ENCODE data around the gene SHISA6.
A peak's percentile ranks its signal among the peaks of the same experiment; 100 is the strongest.

The SHISA6 gene

DNA sequence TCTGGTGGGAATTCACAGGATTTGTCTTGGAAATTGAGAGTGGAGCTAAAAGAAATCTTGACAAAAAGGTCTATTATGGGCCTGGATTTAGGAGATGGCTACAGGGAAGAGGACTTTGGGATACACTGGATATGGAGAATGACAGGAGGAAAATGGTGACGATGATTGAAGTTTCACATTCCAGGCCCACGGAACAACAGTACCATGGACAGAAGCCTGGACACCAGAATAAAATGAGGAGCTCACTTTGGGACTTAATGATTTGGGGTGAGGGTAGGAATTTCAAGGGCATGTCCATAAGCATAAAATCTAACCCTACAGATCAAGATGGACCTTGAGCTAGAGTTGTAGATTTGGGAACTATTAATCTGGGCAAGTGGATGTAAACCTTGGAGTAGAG lies 309.4 kb downstream of the SHISA6 start:
- no peak for DNase-seq

DNA sequence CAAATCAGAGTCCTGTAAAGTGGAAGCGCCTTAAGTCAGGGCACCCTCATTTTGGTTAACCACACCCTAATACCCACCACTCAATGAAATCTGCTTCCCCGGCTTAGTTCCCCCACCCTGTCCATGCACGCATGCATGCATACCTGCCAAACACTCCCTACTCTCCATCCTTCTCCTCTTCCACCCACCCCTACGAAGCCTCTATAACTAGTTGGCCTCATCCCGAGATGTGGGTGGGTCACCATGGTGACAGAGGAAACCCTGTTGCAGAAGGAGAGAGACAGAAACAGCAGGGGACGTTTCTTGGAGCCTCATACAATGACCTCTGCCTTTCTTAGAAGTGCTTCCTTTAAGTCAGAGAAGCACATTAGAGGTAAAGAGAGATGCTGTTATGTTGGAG lies 310.4 kb downstream of the SHISA6 start:
- no peak for DNase-seq

DNA sequence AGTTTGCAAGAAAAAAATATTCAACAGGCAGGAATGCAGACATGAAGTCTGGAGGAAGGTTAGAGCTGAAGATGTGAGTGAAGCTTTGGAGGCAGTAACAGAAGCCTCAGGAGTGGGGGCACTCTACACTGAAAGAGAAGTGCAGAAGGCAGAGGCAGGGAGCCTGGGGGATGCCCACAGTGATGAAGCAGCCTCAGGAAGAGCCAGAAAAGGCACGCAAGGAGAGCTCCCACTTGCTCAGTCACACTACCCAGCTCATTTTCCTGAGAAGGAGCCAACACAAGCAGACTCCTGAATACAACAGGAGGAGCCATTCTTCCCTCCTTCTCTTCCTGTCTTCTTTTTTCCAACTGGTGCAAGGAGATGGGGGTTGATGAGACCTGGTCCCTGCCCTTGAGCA lies 312.1 kb downstream of the SHISA6 start:
- no peak for DNase-seq

DNA sequence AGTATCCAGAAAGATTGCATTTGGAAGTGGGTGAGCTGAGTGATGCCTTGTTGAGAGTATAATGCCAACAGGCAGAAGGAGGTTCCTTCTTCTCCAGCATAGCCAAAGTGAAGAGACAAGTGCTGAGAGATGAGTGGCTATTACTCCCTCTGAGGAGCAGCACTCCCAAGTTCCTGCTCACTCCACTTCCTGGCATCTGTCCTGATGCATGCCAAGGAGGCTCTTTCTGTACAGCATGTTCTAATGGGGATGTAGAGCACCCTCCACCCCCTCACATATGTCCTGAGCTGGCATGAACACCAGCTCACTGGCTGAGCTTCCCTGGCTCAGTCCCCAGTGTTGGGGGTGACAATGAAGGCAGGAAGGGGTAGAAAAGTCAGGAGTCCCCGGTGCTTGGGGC lies 313.0 kb downstream of the SHISA6 start:
- no peak for DNase-seq

DNA sequence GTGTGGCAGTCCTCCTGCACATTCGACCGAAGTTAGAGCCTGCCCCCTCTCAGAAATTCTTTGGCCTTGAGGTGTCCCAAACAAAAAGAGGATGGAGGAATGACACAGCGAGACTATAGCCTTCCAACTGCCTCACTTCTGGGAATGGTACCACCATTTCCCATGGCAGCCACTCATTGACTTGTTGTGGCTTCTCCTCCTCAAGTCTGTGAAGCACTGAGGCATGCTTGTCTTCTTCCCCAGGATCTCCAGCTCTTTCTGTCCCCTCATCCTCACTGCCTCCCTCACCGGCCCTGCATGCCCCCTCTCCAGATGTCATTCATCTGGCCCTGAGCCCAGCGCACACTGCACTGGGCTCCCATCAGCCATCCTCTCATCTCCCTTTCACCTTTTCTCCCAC lies 313.5 kb downstream of the SHISA6 start:
- no peak for DNase-seq

DNA sequence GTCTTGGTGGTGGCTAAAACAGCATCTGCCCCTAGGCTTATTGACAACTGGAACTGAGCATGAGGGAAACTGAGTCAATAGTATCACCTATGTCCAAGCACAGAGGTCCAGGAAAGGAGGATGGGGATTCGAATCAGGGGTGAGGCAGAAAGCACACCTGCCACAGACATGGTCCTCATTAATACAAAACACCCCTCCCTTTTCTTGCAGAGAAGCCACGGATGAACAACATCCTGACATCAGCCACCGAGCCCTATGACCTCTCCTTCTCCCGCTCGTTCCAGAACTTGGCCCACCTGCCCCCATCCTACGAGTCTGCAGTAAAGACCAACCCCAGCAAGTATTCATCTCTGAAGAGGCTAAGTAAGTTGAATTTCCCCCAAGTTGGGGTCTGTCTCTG lies 314.5 kb downstream of the SHISA6 start:
- no peak for DNase-seq

DNA sequence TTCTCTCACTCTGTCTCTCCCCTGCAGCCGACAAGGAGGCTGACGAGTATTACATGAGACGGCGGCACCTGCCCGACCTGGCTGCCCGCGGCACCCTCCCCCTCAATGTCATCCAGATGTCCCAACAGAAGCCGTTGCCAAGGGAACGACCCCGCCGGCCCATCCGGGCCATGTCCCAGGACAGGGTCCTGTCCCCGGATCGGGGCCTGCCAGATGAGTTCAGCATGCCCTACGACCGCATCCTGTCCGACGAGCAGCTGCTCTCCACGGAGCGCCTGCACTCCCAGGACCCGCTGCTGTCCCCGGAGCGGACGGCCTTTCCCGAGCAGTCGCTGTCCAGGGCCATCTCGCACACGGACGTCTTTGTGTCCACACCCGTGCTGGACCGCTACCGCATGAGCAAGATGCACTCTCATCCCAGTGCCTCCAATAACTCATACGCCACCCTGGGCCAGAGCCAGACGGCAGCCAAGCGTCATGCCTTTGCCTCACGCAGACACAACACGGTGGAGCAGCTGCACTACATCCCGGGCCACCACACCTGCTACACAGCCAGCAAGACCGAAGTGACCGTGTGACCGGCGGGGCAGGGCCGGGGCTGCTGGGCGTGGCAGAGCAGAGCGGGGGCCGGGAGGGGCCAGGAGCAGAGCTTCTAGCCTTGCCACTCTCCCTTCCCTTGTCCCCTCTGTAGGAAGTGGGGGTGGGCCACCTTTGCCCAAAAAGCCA lies 316.9 kb downstream of the SHISA6 start:
- DNase-seq: no peak

DNA sequence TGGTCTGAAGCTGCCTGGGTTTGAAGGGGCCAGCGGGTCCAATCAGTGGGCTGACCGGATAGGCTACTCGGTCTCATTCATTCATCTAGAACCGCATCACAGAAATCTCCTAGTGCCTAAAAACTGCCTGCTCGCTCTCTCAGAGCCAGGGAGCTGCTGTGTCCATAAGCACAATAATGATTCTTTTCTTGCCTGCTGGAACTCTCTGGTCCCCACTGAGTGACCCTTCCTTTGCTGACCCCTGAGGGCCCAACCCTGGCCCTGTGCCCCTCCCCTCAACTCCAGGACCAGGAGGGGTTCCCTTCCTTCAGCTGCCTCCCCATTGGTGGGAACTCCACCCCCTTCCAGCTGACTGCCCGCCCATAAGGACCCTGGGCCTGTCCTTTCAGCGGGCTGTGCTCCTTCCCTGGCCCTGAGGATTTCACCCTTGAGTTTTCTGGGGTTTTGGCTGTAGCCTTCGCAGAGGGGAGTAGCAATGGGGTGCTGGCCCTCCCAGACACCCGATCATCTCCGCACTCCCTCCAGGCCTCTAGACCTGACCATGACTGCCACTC lies 317.7 kb downstream of the SHISA6 start:
- no peak for DNase-seq

DNA sequence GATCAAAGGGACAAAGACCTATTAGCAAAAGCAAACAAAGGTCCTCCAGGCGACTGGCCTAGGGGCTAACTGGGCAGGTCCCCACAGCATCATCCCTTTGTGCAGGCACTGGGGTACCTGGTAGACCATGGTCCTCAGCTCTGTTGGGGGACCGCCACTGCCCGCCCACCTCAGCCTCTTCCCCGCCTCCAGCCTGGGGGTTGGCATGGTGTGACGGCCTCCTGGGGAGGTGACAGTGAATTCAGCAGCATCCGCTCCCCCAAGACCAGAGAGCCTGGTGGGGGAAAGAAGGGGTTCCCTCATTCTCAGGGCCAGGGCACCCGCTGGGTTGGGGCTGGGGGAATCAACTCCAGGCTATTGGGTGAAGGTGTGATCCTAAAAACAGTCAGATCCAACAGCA lies 318.6 kb downstream of the SHISA6 start:
- no peak for DNase-seq

DNA sequence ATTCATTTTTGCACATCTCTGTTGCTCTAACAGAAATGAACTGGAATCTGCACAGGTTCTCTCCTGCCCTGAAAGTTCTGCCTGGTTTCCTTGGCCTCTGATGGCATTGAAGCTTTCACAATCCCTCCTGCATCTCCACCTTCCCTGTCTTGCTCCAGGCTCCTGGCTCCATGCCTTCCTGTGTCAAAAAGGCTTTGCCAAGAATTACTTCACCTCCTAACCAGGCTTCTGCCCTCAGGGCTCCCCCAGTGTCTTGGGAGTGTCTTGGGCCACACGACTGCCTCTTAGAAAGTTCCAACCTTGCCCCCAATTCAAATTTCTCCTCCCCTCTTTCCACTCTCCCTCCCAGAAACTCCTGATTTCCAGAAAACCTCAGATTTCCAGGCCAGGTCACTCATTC lies 320.3 kb downstream of the SHISA6 start:
- no peak for DNase-seq

DNA sequence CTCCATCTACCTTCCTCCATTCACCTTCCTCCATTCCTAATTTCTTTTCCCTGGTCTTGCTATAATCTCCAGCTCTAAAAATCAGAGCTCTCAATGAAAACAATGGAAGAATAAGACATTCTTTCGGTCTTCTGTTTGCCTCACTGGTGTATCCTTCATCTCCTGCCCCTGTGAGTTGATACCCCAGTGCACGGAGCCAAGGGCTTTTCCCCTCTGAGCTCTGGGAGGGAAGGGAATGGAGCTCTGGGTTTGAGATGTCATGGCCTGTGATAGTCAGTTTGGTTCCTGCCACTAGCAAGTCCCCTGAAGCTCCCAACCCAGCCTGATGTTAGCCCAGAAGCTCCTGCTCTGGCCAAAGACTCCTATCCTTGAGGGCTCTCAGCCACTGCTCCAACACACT lies 320.7 kb downstream of the SHISA6 start:
- no peak for DNase-seq

DNA sequence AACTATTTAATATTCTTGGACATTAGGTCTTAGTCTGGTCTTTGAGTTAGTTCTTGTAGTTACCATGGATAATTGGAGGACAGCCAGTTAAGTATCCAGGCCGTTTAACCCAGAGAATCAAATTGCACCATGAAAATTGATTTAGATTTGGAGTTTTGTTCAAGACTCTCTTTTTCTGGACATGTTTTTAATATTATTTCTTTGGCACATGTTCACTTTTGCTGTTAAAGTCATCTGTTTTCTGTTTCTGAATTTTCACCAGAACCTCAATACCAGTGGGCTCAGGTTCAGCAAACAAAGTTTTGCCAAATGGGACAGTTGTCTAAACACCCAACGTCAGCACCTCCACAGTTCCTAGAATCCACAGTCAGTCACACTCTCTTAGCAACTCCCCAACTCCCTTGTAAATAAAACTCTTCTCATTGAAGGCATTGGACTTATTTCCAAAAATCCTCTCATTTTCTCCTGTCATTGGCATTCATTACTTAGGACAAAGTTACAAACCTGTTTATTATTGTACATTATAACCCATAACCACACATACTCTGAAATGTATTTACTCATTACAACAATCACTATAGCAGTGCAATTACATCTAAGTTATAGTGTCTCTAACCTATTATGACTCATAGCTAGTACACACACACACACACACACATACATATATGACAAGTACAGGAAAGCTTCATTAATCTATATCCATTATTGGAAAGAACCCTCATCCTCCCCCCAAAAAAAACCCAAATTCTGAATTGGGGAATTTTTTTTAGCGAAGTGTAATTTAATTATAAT lies 323.8 kb downstream of the SHISA6 start:
- DNase-seq: no peak

DNA sequence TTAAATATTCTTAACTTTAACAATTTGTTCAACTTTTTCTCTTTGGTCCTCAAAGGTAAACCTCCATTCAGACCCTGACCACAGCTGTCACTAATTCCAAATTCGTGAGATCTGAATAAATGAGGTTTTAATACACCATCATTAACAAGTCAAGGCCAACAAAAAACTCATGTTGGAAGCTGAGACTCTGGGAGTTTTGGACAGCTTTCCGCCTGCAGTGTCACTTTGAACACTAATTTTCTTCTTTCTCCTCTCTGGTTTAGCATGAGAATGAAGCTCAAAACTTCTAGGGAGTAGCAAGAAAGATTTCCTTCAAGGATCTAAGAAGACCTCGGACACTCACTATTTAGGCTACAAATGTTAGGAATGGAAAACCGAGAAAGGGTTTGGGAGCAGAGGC lies 324.6 kb downstream of the SHISA6 start:
- no peak for DNase-seq

DNA sequence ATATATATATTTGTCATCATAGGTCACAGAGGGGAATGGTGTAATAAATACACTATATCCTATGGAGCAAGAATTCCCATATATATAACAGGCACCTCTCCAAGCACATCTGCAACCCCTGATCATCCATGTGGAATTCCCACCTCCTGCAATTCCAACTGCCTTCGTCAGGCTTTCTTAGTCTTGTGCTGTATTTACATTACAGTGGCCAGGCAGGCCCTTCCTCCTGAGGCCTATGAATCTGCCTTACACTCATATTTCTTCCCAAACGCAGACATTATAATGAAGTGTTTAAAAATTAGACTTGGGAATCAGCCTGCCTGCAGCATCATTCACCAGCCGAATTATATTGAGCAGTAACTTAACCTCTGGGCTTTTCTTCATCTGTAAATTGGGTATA lies 338.0 kb downstream of the SHISA6 start:
- DNase-seq: no peak

DNA sequence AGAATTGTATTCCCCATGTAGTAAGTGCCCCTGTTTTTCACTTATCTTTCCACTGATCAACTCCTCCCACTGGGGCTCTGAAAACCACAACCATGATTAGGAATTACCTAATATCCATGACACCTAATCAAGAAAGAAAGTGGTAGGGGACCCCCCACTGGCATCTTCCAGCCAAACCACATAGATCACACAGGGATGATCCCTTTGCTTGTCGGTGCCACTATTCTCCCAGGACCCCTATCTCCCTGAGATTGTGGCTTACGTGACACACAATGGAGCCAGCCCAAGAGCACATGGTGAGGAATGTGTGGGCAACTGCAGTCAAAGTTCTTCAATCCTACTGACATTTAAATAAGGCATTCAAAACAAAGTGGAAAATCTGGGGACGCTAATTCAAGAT lies 339.7 kb downstream of the SHISA6 start:
- DNase-seq: no peak

DNA sequence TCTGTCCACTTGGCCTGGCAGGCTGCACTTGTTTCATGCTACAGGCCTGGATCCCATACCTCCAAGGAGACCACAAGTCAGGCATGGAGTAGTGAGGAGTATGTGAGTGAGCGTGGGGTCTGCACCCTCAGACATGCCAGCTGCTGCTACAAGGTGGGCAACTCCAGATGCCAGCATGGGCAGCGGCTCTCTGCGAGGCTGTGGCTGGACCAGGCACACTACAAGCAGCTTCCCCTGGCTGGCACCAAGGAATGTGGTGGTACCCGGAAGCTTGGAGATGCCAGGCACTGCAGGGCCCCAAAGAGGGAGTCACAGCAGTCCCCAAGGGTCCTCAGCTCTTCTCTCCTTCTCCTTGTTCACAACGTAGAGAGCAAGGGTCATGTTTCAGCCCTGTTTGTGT lies 341.2 kb downstream of the SHISA6 start:
- DNase-seq: no peak

DNA sequence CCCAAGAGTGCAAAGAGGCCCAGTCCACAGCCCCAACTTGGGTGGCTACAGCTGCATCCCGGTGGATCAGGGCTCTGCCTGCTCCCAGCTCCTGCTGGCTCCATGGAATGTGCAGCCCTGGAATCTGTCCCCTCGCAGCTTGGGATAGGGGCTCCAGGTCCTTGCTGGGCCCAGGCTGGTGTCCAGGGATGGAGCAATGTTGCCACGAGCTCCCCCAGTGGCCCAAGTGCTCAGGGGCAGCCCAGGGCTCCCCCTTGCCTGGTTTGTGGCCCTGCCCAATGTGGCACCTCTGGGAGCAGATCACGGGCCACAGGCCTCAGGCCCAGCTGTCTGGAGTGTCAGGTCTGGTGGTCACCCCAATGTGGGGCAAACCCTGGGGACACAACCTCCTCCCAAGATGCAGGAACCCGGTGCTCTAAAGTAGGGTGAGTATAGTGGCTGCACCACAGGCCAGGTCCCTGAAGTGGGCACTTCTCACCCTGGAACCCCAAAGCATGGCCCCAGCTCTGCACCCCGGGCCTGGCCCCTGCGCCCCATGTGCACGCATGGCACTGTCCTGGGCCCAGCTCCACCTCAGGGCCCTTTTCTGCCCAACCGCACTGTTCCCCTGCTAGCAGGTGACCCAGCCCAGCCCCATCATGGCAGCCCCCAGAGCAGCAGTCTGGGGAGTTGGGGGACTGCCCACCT lies 342.4 kb downstream of the SHISA6 start:
- DNase-seq: no peak

DNA sequence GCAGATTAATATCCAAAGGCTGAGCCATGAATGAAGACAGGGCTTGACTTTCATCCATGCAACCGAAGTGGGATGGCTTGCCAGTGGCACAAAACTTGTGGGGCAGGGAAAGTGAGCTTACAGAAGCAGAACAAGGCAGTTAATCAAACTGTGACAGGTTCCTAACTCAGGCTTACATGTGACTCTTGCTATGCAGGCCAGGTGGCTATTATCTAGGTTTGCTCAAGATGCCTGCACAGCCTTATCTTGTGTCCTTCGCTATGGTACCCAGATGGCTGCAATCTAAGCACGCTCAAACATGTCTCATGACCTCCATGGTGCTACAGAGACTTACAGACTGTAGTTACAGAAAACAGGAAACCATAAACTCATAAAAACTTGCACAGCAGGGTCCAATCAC lies 348.7 kb downstream of the SHISA6 start:
- DNase-seq: no peak

DNA sequence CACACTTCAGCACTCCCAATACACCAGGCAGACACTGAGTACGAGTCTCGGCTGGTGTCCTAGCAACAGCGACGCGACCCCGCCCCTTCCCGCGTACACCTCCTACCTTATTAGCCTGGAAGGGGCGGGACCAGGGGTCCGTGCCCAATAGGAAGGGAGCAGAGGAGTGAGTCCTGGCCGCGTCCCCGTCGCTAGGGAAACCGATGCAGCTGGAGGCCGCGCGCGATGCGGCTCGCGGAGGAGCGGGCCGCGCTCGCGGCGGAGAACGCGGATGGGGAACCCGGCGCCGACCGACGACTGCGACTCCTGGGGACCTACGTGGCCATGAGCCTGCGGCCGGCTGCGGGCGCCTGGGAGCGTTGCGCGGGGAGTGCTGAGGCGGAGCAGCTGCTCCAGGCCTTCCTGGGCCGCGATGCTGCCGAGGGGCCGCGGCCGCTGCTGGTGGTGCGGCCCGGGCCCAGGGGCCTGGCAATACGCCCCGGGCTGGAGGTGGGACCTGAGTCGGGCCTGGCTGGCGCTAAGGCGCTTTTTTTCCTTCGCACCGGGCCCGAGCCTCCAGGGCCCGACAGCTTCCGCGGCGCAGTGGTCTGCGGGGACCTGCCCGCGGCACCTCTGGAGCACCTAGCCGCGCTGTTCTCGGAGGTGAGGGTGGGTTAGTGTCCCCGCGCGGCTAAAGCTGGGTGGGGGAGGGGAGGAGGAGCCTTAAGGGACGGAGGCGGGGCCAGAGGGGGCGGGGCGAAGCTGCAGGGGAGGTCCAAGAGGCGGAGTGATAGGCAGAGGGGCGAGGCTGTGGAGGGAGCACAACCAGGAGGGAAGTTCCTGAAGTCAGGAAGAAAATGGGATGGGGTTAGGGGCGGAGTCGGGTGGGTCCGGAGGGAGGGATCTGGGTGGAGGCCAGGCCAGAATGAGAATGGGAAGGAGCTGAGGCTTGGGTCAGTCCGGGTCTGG lies 357.5 kb downstream of the SHISA6 start, which contains the start of gene DNAH9:
Gene DNAH9 (plus strand): TSS at position 197 of the 948 bp plus-strand sequence. CDS start 29 bp downstream, at position 226.
- peak; percentile 4 for DNase-seq

DNA sequence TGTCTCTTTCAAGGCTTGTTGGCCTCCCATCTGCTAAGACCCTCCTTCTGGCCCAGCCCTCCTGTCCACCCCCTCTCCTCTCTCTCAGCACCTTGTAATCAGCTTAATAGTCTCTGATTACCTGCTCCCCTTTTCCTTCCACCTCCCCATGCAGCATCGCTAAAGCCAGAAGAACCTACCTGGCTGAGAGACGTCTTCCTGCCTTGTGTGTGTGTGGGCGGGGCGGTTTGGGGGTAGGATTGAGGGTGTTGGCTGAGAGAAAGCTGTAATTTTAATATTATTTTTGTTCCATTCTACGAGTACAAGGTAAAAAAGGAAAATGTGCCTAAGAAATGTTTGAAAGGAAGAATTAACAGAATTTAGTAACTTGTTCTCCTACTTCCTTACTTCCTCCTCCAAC lies 360.6 kb downstream of the SHISA6 start:
- no peak for DNase-seq

DNA sequence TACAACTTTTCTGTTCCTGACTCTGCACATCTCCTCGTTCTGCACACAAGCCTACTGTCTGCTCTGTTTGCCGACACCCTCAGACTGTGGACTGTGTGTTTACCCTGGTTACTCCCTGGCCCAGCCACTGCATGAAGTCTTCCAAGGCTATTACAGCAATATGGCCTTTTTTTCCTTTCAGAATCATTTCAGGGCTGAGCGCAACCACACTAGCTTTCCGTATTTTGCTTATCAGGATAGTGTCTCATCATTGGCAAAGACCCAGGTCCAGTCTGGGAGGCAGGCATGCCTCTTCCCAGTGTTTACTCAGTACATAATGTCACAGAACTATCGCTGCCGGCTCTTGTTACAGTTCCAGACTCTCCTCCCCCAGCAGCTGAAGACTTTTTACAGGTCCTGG lies 367.4 kb downstream of the SHISA6 start:
- peak; percentile 4 for DNase-seq

DNA sequence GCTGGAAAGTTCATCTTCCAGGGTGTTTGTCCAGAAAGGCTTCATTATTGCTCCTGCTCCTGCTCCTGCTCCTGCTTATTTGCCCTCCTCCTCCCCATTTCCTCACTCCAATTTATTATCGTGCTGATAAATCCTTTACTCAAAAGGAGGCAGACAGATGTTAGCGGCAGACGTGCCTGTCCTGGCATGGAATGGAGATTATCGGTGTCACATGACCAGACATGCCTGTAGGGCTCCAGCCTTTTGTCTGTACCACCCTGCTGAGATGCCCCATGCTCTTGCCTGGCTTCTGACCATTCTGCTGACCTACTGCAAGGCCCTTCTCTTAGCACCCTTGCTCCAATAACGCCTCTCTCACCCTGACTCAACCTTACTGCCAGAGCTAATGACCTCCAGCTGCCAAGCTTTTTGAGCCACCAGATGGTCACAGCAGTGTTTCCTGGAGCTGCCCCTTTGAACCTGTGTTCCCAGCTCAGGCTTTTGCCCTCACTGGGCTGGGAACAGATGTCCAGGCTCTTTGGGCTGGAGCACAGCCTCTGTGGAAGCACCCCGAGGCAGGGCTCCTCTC lies 370.1 kb downstream of the SHISA6 start:
- DNase-seq: no peak

Measured in NCI-H2029 treated with DMSO at 0.1 percent for 48 hours (cell line).